GM12801 (cell line): Measurements from ENCODE around the gene PAXX.

Source experiments
- TF ChIP-seq, protein P1 (sequence below): IDR thresholded peaks from one replicate; pipeline ENCODE4 v1.5.1; 2011; ENCODE audit warnings: control low read depth; ENCODE audit not compliant: insufficient read length; ENCODE audit errors: extremely low read depth

Gene PAXX

DNA sequence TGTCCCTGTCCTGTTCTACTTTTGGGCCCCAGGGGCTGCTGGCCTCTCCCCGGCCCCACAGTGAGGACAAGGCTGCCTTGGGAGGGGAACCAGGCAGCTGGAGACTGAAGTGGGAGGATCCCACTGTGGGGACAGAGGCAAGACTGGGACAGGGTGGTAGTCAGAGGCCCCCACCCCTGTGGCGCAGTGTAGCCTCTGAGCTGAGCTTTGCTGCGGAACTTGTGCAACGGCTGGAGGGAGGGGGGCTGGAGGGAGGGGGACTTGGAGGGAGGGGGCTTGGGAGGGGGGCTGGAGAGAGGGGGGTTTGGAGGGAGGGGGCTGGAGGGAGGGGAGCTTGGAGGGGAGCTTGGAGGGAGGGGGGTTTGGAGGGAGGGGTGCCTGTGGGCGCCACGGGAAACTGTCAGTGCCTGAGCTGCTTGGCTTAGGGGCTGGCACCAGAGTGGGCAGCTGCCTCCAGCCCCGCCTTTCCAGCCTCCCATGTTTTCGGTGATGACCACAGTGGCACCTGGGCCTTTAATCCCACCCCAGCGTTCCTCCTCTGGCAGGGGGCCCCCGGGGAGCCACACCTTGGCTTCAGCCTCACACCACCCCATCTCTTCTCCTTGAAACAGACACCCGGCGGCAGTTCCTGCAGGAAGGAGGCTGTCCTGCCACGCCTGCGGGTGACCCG lies 42.0 kb downstream of the PAXX start:
- TF ChIP-seq, protein P1, sequence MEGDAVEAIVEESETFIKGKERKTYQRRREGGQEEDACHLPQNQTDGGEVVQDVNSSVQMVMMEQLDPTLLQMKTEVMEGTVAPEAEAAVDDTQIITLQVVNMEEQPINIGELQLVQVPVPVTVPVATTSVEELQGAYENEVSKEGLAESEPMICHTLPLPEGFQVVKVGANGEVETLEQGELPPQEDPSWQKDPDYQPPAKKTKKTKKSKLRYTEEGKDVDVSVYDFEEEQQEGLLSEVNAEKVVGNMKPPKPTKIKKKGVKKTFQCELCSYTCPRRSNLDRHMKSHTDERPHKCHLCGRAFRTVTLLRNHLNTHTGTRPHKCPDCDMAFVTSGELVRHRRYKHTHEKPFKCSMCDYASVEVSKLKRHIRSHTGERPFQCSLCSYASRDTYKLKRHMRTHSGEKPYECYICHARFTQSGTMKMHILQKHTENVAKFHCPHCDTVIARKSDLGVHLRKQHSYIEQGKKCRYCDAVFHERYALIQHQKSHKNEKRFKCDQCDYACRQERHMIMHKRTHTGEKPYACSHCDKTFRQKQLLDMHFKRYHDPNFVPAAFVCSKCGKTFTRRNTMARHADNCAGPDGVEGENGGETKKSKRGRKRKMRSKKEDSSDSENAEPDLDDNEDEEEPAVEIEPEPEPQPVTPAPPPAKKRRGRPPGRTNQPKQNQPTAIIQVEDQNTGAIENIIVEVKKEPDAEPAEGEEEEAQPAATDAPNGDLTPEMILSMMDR = no peak

DNA sequence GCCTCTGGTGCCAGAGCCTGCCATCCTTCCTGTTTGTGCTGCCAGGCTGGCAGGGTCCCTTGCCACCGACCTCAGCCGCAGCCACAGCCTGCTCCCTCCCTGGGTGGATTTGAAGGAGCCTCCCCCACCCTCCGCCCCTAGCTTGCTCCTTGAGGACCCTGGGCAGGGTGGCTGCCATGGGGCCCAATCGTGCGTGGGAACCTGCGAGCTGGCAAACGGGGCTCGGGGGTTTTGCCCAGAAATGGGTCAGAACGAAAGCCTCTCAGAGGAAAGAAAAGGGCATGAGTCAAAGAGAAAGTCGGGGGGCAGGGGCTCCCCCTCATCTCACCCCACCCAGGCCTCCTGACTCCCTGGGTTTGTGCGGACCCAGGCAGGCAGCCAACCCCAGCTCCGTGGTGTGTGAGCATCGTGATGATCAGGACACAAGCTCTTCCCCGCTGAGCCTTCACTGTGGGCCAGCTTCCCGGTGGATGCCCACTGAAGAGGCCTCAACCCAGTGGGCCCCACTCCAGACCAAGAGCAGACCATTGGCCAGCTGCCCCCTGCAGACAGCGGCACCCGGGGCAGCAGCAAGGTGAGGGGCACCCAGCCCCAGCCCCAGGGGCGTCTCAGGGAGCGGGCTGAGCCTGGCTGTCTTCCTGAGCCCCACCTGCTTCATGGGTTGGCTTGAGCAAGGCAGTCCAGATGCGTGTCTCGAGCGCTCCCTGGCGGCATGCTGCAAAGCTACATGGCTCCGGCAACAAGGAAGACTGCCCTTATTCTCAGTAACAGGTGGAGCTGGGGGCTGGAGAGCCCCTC lies 42.7 kb downstream of the PAXX start:
- TF ChIP-seq, protein P1 = peak; percentile 88

DNA sequence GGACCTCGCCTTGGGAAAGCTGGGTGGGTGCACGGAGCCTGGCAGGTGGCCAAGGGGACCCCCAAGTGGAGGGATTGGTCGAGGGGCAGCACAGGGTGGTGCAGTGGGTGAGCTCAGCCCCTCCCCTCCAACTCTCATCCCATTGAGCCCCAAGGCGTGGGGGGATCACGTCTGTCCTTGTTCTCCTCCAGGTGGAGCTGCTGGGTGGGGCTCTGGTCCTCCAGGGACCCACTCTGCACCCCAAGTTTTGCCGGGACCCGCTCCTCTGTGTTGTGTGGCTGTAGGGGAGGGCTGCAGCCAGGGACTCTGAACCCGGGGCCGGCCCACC lies 43.2 kb downstream of the PAXX start:
- TF ChIP-seq, protein P1 = no peak

DNA sequence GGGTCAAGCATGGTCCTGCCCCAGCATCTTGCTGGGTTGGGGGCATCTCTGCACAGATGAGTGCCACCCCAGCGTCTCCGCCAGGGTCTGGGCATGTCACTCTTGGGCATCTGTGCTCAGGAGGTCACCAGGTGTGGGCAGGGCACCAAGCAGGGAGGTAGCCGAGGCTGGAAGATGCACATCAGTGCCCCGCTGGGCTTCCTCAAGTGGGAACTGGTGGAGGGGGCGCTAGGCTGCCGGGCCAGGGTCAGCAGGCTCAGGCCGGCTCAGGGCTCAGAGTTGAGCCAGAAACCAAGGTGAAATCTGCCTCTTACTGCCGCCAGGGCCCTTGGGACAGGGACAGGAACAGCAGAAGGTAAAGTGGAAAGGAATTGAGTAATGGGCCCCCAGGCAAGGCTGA lies 43.7 kb downstream of the PAXX start:
- TF ChIP-seq, protein P1 = no peak

DNA sequence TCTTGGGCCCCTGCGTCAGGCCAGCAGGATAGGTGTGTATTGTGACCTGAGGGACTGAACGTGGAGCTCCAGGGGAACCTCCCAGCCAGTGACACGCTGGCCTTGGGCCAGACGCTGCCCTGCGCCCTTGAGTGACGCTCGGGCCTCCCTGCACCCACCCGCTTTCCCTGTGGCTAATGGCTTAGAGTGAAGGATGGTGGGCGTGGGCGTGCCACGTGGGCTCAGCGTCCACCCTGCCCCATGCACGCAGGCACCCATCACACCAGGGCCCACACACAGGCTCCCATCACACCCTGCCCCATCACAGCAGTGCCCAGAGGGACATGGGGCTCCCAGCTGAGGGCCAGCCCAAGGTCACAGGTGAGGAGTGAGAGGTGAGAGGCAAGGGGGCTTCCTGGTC lies 44.8 kb downstream of the PAXX start:
- TF ChIP-seq, protein P1 = no peak

DNA sequence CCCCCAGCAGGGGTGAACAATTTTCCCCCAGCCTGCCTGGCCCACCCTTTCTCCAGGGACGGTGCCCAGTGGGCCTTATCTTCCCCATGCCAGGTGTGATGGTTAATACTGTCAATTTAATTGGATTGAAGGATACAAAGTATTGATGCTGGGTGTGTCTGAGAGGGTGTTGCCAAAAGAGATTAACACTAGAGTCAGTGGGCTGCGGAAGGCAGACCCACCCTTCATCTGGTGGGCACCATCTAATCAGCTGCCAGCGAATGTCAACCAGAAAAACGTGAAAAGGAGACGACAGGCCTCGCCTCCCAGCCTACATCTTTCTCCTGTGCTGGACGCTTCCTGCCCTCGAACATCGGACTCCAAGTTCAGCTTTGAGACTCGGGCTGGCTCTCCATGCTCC lies 45.3 kb downstream of the PAXX start:
- TF ChIP-seq, protein P1 = no peak

DNA sequence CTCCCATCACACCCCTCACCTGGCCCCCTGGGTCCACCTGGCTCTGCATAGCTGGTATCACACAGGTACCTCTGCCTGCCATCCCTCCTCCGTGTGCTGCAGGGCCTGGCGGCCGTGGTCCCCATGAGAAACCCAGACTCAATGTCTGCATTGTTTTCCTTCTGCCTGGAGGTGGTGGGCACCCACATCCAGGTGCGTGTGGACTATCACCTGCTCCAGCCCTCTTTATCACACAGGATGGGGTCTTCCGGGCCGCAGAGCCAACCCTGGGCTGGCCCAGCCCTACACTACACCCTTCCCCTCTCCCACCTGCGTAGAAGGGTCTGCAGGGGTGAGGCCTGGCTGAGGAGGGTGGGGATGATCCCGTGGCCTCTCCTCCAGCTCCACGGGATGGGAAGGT lies 46.7 kb downstream of the PAXX start:
- TF ChIP-seq, protein P1 = no peak
